H9 (cell line): Measurements from ENCODE around the gene RIMBP2. TPM values are rescaled to one million over a fixed set of nuclear protein-coding genes. Genes with fewer than 3 reads are reported as not detected.

ENCODE experiments used
- DNase-seq: peaks from one replicate; pipeline ENCODE4 v3.0.0-alpha.2; 2017
- H2AFZ ChIP-seq: one replicate; pipeline ENCODE4 v1.6.1; 2013; ENCODE audit warnings: mild to moderate bottlenecking, low read length, control low read depth, moderate library complexity
- H2AK5ac ChIP-seq: 2 replicates; pipeline ENCODE4 v1.6.1; 2013; ENCODE audit warnings: low read length, control low read depth, mixed read lengths; ENCODE audit not compliant: insufficient read length
- H2BK120ac ChIP-seq: one replicate; pipeline ENCODE4 v1.6.1; 2013; ENCODE audit warnings: low read depth, mild to moderate bottlenecking, low read length, control low read depth, inconsistent platforms; ENCODE audit not compliant: poor library complexity, severe bottlenecking
- H2BK12ac ChIP-seq: 2 replicates; pipeline ENCODE4 v1.6.1; 2013; ENCODE audit warnings: low read length, control low read depth, mixed read lengths, low read depth; ENCODE audit not compliant: insufficient read length
- H2BK15ac ChIP-seq: 2 replicates; pipeline ENCODE4 v1.6.1; 2013; ENCODE audit warnings: low read depth, low read length, control low read depth
- H2BK20ac ChIP-seq: one replicate; pipeline ENCODE4 v1.6.1; 2013; ENCODE audit warnings: low read depth, mild to moderate bottlenecking, low read length, control low read depth, inconsistent platforms; ENCODE audit not compliant: poor library complexity, severe bottlenecking
- H2BK5ac ChIP-seq: 2 replicates; pipeline ENCODE4 v1.6.1; 2013; ENCODE audit warnings: low read length, control low read depth, mixed read lengths; ENCODE audit not compliant: insufficient read length
- H3K14ac ChIP-seq: 2 replicates; pipeline ENCODE4 v1.6.1; 2013; ENCODE audit warnings: low read length, control low read depth; ENCODE audit not compliant: insufficient read depth
- H3K18ac ChIP-seq: 2 replicates; pipeline ENCODE4 v1.6.1; 2013; ENCODE audit warnings: low read depth, mild to moderate bottlenecking, mixed read lengths, low read length, control low read depth; ENCODE audit not compliant: insufficient read length
- H3K23ac ChIP-seq: 2 replicates; pipeline ENCODE4 v1.6.1; 2013; ENCODE audit warnings: low read length, control low read depth, mixed read lengths, low read depth; ENCODE audit not compliant: insufficient read length
- H3K23me2 ChIP-seq: 2 replicates; pipeline ENCODE4 v1.6.1; 2013; ENCODE audit warnings: low read depth, mild to moderate bottlenecking, mixed read lengths, low read length, control low read depth; ENCODE audit not compliant: insufficient read length, poor library complexity, severe bottlenecking
- H3K27ac ChIP-seq: 2 replicates; pipeline ENCODE4 v1.5.1; 2013; ENCODE audit warnings: low read length, control low read depth, mixed read lengths, low read depth; ENCODE audit not compliant: insufficient read length
- H3K27me3 ChIP-seq: 2 replicates; pipeline ENCODE4 v1.6.1; 2013; ENCODE audit warnings: low read length, control low read depth, inconsistent platforms; ENCODE audit not compliant: insufficient read depth
- H3K4ac ChIP-seq: 2 replicates; pipeline ENCODE4 v1.6.1; 2013; ENCODE audit warnings: low read depth, mild to moderate bottlenecking, control low read depth, inconsistent platforms, low read length, moderate library complexity
- H3K4me1 ChIP-seq: 2 replicates; pipeline ENCODE4 v1.6.1; 2013; ENCODE audit warnings: low read length, control low read depth, inconsistent platforms; ENCODE audit not compliant: insufficient read depth
- H3K4me2 ChIP-seq: 2 replicates; pipeline ENCODE4 v1.6.1; 2013; ENCODE audit warnings: low read length, control low read depth, mixed read lengths; ENCODE audit not compliant: insufficient read length, insufficient read depth
- H3K56ac ChIP-seq: 2 replicates; pipeline ENCODE4 v1.6.1; 2013; ENCODE audit warnings: low read depth, mild to moderate bottlenecking, mixed read lengths, low read length, control low read depth; ENCODE audit not compliant: insufficient read length
- H3K79me1 ChIP-seq: 2 replicates; pipeline ENCODE4 v1.6.1; 2013; ENCODE audit warnings: low read depth, mild to moderate bottlenecking, moderate library complexity, low read length, control low read depth, inconsistent platforms; ENCODE audit not compliant: insufficient read depth, poor library complexity, severe bottlenecking
- H3K79me2 ChIP-seq: 2 replicates; pipeline ENCODE4 v1.6.1; 2013; ENCODE audit warnings: low read length, control low read depth, inconsistent platforms; ENCODE audit not compliant: insufficient read depth
- H3K9ac ChIP-seq: 2 replicates; pipeline ENCODE4 v1.6.1; 2013; ENCODE audit warnings: low read length, control low read depth, mixed read lengths; ENCODE audit not compliant: insufficient read length; ENCODE audit errors: extremely low read depth
- H3K9me3 ChIP-seq: one replicate; pipeline ENCODE4 v1.6.1; 2013; ENCODE audit warnings: low read depth, low read length, inconsistent platforms; ENCODE audit not compliant: control insufficient read depth
- H3T11ph ChIP-seq: one replicate; pipeline ENCODE4 v1.6.1; 2013; ENCODE audit warnings: mild to moderate bottlenecking, low read length, control low read depth, inconsistent platforms
- H4K20me1 ChIP-seq: one replicate; pipeline ENCODE4 v1.6.1; 2013; ENCODE audit not compliant: control insufficient read depth, insufficient read length, insufficient read depth
- H4K5ac ChIP-seq: 2 replicates; pipeline ENCODE4 v1.6.1; 2013; ENCODE audit warnings: low read depth, mild to moderate bottlenecking, mixed read lengths, low read length, control low read depth; ENCODE audit not compliant: insufficient read length
- H4K8ac ChIP-seq: replicated peaks from 2 replicates; pipeline ENCODE4 v1.6.1; 2013; ENCODE audit warnings: low read length, control low read depth, mixed read lengths, low read depth; ENCODE audit not compliant: insufficient read length
- H4K91ac ChIP-seq: 2 replicates; pipeline ENCODE4 v1.6.1; 2013; ENCODE audit warnings: low read depth, mild to moderate bottlenecking, moderate library complexity, mixed read lengths, low read length, control low read depth; ENCODE audit not compliant: insufficient read length
- H3K27ac Mint-ChIP-seq, 3 experiments: 2 replicates in 2 of 3; 3 replicates in 1 of 3; pipeline ENCODE4 v1.8.0; 2020 to 2021; ENCODE audit warnings: mixed read lengths in 3 of 3, mild to moderate bottlenecking in 1 of 3, moderate library complexity in 1 of 3
- H3K27me3 Mint-ChIP-seq: 2 replicates; pipeline ENCODE4 v1.8.0; 2021; ENCODE audit warnings: low read depth, mild to moderate bottlenecking, moderate library complexity, mixed read lengths
- H3K36me3 Mint-ChIP-seq, 3 experiments: 2 replicates in 2 of 3; 3 replicates in 1 of 3; pipeline ENCODE4 v1.8.0; 2020 to 2021; ENCODE audit warnings: low read depth in 3 of 3, mixed read lengths in 3 of 3; ENCODE audit not compliant: insufficient read depth in 1 of 3
- H3K4me1 Mint-ChIP-seq, 2 experiments: 2 replicates each; pipeline ENCODE4 v1.8.0; 2020; ENCODE audit warnings: mixed read lengths in 2 of 2
- H3K4me3 Mint-ChIP-seq, 2 experiments: 2 replicates in 1 of 2; 3 replicates in 1 of 2; pipeline ENCODE4 v1.8.0; 2020 to 2021; ENCODE audit warnings: mild to moderate bottlenecking in 2 of 2, mixed read lengths in 2 of 2, moderate library complexity in 1 of 2
- H3K9me3 Mint-ChIP-seq, 2 experiments: 2 replicates in 1 of 2; 3 replicates in 1 of 2; pipeline ENCODE4 v1.8.0; 2020; ENCODE audit warnings: mild to moderate bottlenecking in 2 of 2, mixed read lengths in 2 of 2, moderate library complexity in 1 of 2
- WGBS: extraction: QIAGEN DNeasy Blood & Tissue Kit; methylation state at CpG from one replicate; pipeline ENCODE4 v1.1.7; 2013; ENCODE audit warnings: missing lambda C conversion rate, low lambda C conversion rate, mixed read lengths; ENCODE audit not compliant: insufficient read length; ENCODE audit errors: extremely low coverage; 5-methylcytosine and 5-hydroxymethylcytosine counted together
- total RNA-seq: library from RNA; stranded (reverse); gene quantifications from 2 replicates; pipeline ENCODE4 v1.2.1, GENCODE V29; 2021
- TF ChIP-seq, protein P1 (sequence below): fragments of 200-600 bp; sonication (generic); conservative IDR thresholded peaks from 3 replicates; pipeline ENCODE4 v1.8.0; 2021; ENCODE audit warnings: antibody characterized with exemption, mild to moderate bottlenecking

Gene RIMBP2
- total RNA-seq, 1 experiment from 2014 or later = 0.70 TPM

DNA sequence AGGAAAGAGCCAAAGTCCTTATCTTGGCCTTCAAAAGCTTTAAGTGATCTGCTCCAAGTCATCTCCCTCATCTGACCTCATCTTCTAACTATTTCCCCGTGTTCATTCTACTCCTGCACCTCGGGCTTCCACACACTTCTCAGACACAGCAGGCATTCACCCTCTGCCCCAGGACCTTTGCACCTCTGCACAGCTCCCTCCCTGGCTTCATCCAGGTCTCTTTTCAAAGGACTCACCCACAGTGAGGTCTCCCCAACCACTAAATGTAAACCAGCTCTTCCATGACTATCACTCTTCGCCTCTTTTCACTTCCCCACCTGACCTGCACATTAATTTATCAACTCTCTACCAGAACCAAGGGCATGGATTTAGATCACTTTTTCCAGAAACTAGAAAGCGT is 216.6 kb downstream of the RIMBP2 start:
- no peak overlapping the region for H2BK20ac ChIP-seq
- no peak overlapping the region for H2BK120ac ChIP-seq
- no peak overlapping the region for H3K18ac ChIP-seq
- H4K8ac ChIP-seq = no peak overlapping the region
- TF ChIP-seq, protein P1, sequence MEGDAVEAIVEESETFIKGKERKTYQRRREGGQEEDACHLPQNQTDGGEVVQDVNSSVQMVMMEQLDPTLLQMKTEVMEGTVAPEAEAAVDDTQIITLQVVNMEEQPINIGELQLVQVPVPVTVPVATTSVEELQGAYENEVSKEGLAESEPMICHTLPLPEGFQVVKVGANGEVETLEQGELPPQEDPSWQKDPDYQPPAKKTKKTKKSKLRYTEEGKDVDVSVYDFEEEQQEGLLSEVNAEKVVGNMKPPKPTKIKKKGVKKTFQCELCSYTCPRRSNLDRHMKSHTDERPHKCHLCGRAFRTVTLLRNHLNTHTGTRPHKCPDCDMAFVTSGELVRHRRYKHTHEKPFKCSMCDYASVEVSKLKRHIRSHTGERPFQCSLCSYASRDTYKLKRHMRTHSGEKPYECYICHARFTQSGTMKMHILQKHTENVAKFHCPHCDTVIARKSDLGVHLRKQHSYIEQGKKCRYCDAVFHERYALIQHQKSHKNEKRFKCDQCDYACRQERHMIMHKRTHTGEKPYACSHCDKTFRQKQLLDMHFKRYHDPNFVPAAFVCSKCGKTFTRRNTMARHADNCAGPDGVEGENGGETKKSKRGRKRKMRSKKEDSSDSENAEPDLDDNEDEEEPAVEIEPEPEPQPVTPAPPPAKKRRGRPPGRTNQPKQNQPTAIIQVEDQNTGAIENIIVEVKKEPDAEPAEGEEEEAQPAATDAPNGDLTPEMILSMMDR = no peak
- H3K9me3 ChIP-seq = no peaks in the 10 kb centered on the region
- no peak overlapping the region for H3K4me2 ChIP-seq
- H2AK5ac ChIP-seq = no peak overlapping the region
- no peak overlapping the region for H2AFZ ChIP-seq
- no peaks in the 10 kb centered on the region; a peak in 1 of 5 replicates for H3K9me3 Mint-ChIP-seq
- H2BK15ac ChIP-seq = no peak overlapping the region
- no peak overlapping the region for H3K4me3 Mint-ChIP-seq
- WGBS = no CpG with 5 or more reads among the region's 4 CpGs
- H3K14ac ChIP-seq = no peak overlapping the region
- peaks cover 3 to 11% of the 10 kb centered on the region in 2 experiments; a peak in 3 of 4 replicates for H3K4me1 Mint-ChIP-seq
- no peaks in the 10 kb centered on the region for H3K4me1 ChIP-seq
- no peaks in the 10 kb centered on the region for H3K79me1 ChIP-seq
- no peaks in the 10 kb centered on the region for H4K20me1 ChIP-seq
- H4K91ac ChIP-seq = no peak overlapping the region
- no peaks in the 10 kb centered on the region for H3K27me3 ChIP-seq
- DNase-seq = no peak
- no peak overlapping the region for H2BK12ac ChIP-seq
- no peak overlapping the region for H3K56ac ChIP-seq
- no peaks in the 10 kb centered on the region for H3K23me2 ChIP-seq
- peaks cover 0 to 1% (median 0%) of the 10 kb centered on the region in 3 experiments; a peak in 1 of 7 replicates for H3K36me3 Mint-ChIP-seq
- no peak overlapping the region for H4K5ac ChIP-seq
- H3T11ph ChIP-seq = no peak overlapping the region
- no peak overlapping the region for H2BK5ac ChIP-seq
- no peak overlapping the region for H3K27ac ChIP-seq
- peaks cover 7% of the 10 kb centered on the region for H3K27me3 Mint-ChIP-seq
- H3K9ac ChIP-seq = no peak overlapping the region
- no peak overlapping the region for H3K4ac ChIP-seq
- H3K23ac ChIP-seq = no peak overlapping the region
- no peak overlapping the region for H3K27ac Mint-ChIP-seq
- no peaks in the 10 kb centered on the region for H3K79me2 ChIP-seq
